ENCODE data around the gene PCSK4.

Gene PCSK4

DNA sequence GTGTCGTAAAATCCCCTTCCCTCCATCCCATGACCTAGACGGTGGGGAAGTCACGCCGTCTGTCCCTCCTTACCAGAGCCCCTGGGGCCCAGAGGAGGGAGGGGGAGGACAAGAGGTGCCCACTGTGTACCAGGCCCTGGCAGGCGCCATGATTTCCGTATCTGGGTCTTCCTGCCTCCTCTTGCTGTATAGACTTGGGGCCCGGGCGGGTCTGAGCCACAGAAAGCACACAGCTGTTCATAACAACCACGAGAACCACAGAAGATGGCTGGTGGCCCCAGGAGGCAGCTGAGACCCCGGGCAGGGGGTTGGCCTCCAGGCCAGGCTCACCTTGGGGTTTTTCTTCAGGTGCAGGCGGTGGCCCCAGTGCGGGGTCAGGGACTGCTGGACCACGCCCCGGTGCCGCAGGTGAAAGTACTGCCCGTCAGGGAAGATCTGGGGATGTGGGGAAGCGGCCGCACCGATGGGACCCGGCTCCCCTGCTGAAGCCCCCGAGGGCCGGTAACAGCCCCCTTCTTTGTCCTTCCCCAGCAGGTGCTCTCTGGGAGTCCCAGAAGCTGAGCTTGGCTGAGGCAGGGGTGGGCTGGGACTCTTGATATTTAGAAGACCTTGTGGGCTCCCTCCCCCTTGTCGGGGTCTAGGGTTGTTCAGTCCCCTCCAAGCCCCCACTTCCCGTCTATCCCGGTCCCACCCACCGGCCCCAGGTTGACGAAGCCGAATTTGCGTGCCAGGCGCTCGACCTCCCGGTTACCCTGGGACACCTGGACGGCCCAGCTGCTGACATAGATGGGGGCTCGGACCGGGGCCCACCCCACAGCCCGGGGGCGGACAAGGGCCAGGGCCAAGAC lies 463 bp downstream of the PCSK4 start:
- H3K9ac ChIP-seq (ENCODE audit: low read depth, low read length), result peak overlapping the region; percentile 65
- peaks cover 15% of the 10 kb centered on the region for H3K4me1 ChIP-seq (ENCODE audit: control insufficient read depth, insufficient read depth, low read length)
- peak overlapping the region; percentile 100 for H3K4me2 ChIP-seq (ENCODE audit: low read length)
- H3K36me3 ChIP-seq (ENCODE audit: insufficient read depth, low read length), result no peaks in the 10 kb centered on the region
- H3K27me3 ChIP-seq (ENCODE audit: control insufficient read depth, insufficient read depth, low read length), result peaks cover 15% of the 10 kb centered on the region
- H3K9me3 ChIP-seq (replicated peaks; ENCODE audit: low read length), result no peaks in the 10 kb centered on the region
- H3K4me3 ChIP-seq (ENCODE audit: low read length), result peak overlapping the region; percentile 94

GRCh38 chr19:1488282-1488601 lies 1.9 kb downstream of the PCSK4 start:
- no peaks in the 10 kb centered on the region for H3K36me3 ChIP-seq (ENCODE audit: insufficient read depth, low read length)
- H3K4me3 ChIP-seq (ENCODE audit: low read length), result no peak overlapping the region
- H3K9me3 ChIP-seq (replicated peaks; ENCODE audit: low read length), result no peaks in the 10 kb centered on the region
- peaks cover 15% of the 10 kb centered on the region for H3K4me1 ChIP-seq (ENCODE audit: control insufficient read depth, insufficient read depth, low read length)
- H3K4me2 ChIP-seq (ENCODE audit: low read length), result no peak overlapping the region
- no peak overlapping the region for H3K9ac ChIP-seq (ENCODE audit: low read depth, low read length)
- H3K27me3 ChIP-seq (ENCODE audit: control insufficient read depth, insufficient read depth, low read length), result peaks cover 8% of the 10 kb centered on the region

GRCh38 chr19:1487576-1488281 lies 2.4 kb downstream of the PCSK4 start:
- H3K36me3 ChIP-seq (ENCODE audit: insufficient read depth, low read length), result no peaks in the 10 kb centered on the region
- H3K4me1 ChIP-seq (ENCODE audit: control insufficient read depth, insufficient read depth, low read length), result peaks cover 15% of the 10 kb centered on the region
- H3K9ac ChIP-seq (ENCODE audit: low read depth, low read length), result no peak overlapping the region
- no peaks in the 10 kb centered on the region for H3K9me3 ChIP-seq (replicated peaks; ENCODE audit: low read length)
- H3K4me3 ChIP-seq (ENCODE audit: low read length), result no peak overlapping the region
- peaks cover 8% of the 10 kb centered on the region for H3K27me3 ChIP-seq (ENCODE audit: control insufficient read depth, insufficient read depth, low read length)
- H3K4me2 ChIP-seq (ENCODE audit: low read length), result no peak overlapping the region

DNA sequence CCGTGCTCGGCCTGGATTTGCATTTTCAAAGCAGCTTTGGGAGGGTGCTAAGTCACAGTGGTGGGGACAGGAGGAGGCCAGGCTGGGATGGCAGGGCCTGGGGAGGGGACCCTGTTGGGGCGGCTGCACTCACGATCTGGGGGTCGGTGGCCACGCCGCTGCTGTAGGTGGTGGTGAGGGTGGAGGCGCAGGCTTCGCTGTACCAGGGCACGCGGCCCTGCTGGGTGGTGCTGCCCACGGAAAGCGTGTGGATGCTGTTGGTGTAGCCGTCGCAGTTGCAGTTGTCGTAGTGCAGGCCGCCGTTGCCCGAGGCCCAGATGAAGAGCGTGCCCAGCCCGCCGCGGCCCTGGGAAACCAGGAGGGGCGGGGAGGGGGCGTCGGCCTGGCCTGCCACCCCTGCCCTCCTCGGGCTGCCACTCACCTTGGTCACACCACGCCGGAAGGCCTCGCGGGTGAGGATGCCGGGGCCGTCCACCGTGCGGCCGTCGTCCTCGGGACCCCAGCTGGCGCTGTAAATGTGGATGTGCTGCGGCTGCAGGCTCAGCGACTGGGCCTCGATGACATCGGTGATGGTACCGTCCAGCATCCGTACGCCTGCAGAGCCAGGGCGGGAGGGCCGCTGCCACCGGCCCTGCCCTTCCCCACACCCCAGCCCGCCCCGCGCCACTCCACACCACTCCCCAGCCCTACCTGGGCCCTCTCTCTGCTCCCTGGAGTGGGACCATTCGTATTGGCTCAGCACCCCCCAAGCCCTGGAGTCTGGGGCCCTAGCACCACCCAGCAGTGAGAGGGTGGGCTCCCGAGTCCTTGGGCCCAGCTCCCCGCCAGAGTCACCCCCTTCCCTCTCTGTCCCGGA lies 3.2 kb downstream of the PCSK4 start:
- Histone ChIP-seq H3K36me3 (ENCODE audit: insufficient read depth, low read length) (no peaks in the 10 kb centered on the region), H3K9me3 (replicated peaks; ENCODE audit: low read length) (no peaks in the 10 kb centered on the region), H3K4me2 (ENCODE audit: low read length) (no peak overlapping the region), H3K9ac (ENCODE audit: low read depth, low read length) (no peak overlapping the region), H3K4me1 (ENCODE audit: control insufficient read depth, insufficient read depth, low read length) (peaks cover 15% of the 10 kb centered on the region), H3K27me3 (ENCODE audit: control insufficient read depth, insufficient read depth, low read length) (peaks cover 8% of the 10 kb centered on the region), H3K4me3 (ENCODE audit: low read length) (no peak overlapping the region)

- Histone ChIP-seq H3K9ac (ENCODE audit: low read depth, low read length) (no peak overlapping the region), H3K9me3 (replicated peaks; ENCODE audit: low read length) (no peaks in the 10 kb centered on the region), H3K27me3 (ENCODE audit: control insufficient read depth, insufficient read depth, low read length) (no peaks in the 10 kb centered on the region), H3K4me3 (ENCODE audit: low read length) (no peak overlapping the region), H3K4me2 (ENCODE audit: low read length) (no peak overlapping the region), H3K36me3 (ENCODE audit: insufficient read depth, low read length) (no peaks in the 10 kb centered on the region), H3K4me1 (ENCODE audit: control insufficient read depth, insufficient read depth, low read length) (no peaks in the 10 kb centered on the region)
Observed at GRCh38 chr19:1483979-1484428, 6.1 kb downstream of the PCSK4 start.

GRCh38 chr19:1483131-1483978 lies 6.8 kb downstream of the PCSK4 start:
- Histone ChIP-seq H3K36me3 (ENCODE audit: insufficient read depth, low read length) (no peaks in the 10 kb centered on the region), H3K4me1 (ENCODE audit: control insufficient read depth, insufficient read depth, low read length) (no peaks in the 10 kb centered on the region), H3K9me3 (replicated peaks; ENCODE audit: low read length) (no peaks in the 10 kb centered on the region), H3K4me3 (ENCODE audit: low read length) (no peak overlapping the region), H3K27me3 (ENCODE audit: control insufficient read depth, insufficient read depth, low read length) (no peaks in the 10 kb centered on the region), H3K9ac (ENCODE audit: low read depth, low read length) (no peak overlapping the region), H3K4me2 (ENCODE audit: low read length) (no peak overlapping the region)

DNA sequence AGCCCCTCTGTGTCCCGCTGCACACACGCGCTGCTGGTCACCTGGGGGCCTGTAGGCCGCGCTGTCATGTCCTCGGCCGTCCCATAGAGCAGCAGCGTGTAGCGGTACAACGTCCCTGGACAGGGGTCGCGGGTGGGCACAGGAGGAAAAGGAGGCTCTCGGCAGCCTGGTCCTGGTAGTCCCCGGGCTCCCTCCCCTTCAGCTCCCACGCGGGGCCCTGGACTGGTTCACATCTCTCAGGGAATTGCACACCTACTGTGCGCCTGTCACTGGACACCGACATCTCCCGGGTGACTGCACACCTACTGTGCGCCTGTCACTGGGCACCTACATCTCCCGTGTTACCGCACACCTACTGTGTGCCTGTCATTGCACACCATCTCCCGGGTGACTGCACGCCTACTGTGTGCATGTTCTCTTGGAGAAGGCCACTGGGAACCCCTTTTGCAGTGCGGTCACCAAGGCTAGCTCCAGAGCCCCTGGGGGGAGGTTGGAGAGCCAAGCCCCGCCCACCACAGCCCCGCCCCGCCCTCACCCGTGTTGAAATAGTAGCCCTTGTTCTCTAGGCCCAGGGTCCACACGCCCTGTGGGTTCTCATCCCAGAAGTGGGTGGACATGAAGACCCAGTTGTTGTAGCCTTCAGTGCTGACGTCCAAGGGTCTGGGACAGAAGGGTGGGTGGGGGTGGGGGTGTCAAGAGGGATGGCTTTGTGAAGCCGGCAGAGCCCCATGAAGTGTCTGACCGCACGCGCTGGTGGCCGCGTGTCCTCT lies 7.6 kb downstream of the PCSK4 start:
- no peak overlapping the region for H3K9ac ChIP-seq (ENCODE audit: low read depth, low read length)
- H3K4me1 ChIP-seq (ENCODE audit: control insufficient read depth, insufficient read depth, low read length), result no peaks in the 10 kb centered on the region
- H3K9me3 ChIP-seq (replicated peaks; ENCODE audit: low read length), result no peaks in the 10 kb centered on the region
- H3K4me3 ChIP-seq (ENCODE audit: low read length), result no peak overlapping the region
- H3K4me2 ChIP-seq (ENCODE audit: low read length), result no peak overlapping the region
- no peaks in the 10 kb centered on the region for H3K27me3 ChIP-seq (ENCODE audit: control insufficient read depth, insufficient read depth, low read length)
- H3K36me3 ChIP-seq (ENCODE audit: insufficient read depth, low read length), result no peaks in the 10 kb centered on the region

GRCh38 chr19:1481893-1482360 lies 8.2 kb downstream of the PCSK4 start:
- H3K27me3 ChIP-seq (ENCODE audit: control insufficient read depth, insufficient read depth, low read length), result no peaks in the 10 kb centered on the region
- H3K9me3 ChIP-seq (replicated peaks; ENCODE audit: low read length), result no peaks in the 10 kb centered on the region
- no peak overlapping the region for H3K9ac ChIP-seq (ENCODE audit: low read depth, low read length)
- H3K4me2 ChIP-seq (ENCODE audit: low read length), result no peak overlapping the region
- no peak overlapping the region for H3K4me3 ChIP-seq (ENCODE audit: low read length)
- H3K4me1 ChIP-seq (ENCODE audit: control insufficient read depth, insufficient read depth, low read length), result no peaks in the 10 kb centered on the region
- H3K36me3 ChIP-seq (ENCODE audit: insufficient read depth, low read length), result peaks cover 4% of the 10 kb centered on the region

DNA sequence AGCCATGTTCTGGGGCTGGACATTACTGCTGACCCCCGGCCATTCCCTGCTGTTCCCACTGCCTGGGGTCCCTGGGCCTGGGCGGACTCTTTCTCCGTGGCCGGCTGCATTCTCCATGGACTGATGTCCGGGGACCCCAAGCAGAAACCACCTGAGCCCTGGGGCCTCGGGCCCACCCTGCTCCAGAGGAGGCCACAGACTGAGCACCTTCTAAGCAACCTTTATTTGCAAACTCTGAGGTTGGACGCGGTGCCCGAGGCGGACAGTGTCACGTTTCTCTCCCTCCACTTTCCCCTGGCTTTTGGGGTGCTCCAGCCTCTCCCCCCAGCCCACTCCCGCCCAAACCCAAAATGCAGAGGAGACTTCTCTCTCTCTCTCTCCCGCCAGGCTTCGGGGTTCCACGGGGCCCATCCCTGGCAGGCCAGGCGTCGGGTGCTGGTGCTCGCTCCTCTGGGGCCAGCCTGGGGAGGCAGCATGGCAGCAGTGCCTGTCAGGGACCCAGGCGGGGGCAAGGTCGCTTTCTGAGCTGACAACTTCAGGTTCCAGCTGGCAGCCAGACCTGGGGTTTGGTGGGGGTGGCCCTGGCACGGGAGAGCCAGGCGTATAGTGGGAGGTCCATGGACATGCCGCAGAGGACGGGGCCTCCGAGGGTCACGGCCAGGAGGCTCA lies 8.8 kb downstream of the PCSK4 start:
- H3K4me2 ChIP-seq (ENCODE audit: low read length), result no peak overlapping the region
- H3K4me3 ChIP-seq (ENCODE audit: low read length), result no peak overlapping the region
- H3K27me3 ChIP-seq (ENCODE audit: control insufficient read depth, insufficient read depth, low read length), result no peaks in the 10 kb centered on the region
- no peaks in the 10 kb centered on the region for H3K4me1 ChIP-seq (ENCODE audit: control insufficient read depth, insufficient read depth, low read length)
- H3K36me3 ChIP-seq (ENCODE audit: insufficient read depth, low read length), result peaks cover 5% of the 10 kb centered on the region
- no peak overlapping the region for H3K9ac ChIP-seq (ENCODE audit: low read depth, low read length)
- no peaks in the 10 kb centered on the region for H3K9me3 ChIP-seq (replicated peaks; ENCODE audit: low read length)

Measured in skeletal muscle satellite cell (primary cell).